Measurements from ENCODE around the gene RAB7A.

Gene RAB7A

GRCh38 chr3:128861491-128861890 lies 135.5 kb downstream of the RAB7A start:
- no peak for TF ChIP-seq CTCF (IDR thresholded peaks at IDR 0.05; ENCODE audit: low read depth, low read length)
- no peak overlapping the region for H3K4me3 ChIP-seq (ENCODE audit: low read depth, low read length)

GRCh38 chr3:128863560-128863959 lies 137.6 kb downstream of the RAB7A start:
- H3K4me3 ChIP-seq (ENCODE audit: low read depth, low read length), result no peak overlapping the region
- peak; percentile 20; the same call in 1 of the 2 replicates for TF ChIP-seq CTCF (IDR thresholded peaks at IDR 0.05; ENCODE audit: low read depth, low read length)
